SIG-M5 treated with dmso at 0.1 percent for 504 hours (cell line): ENCODE data around the gene SYT9.

Experiments used
- DNase-seq: peaks from one replicate; lab custom pipeline; 2025; ENCODE audit not compliant: unreplicated experiment; lab: John Stamatoyannopoulos, UW

Gene SYT9

DNA sequence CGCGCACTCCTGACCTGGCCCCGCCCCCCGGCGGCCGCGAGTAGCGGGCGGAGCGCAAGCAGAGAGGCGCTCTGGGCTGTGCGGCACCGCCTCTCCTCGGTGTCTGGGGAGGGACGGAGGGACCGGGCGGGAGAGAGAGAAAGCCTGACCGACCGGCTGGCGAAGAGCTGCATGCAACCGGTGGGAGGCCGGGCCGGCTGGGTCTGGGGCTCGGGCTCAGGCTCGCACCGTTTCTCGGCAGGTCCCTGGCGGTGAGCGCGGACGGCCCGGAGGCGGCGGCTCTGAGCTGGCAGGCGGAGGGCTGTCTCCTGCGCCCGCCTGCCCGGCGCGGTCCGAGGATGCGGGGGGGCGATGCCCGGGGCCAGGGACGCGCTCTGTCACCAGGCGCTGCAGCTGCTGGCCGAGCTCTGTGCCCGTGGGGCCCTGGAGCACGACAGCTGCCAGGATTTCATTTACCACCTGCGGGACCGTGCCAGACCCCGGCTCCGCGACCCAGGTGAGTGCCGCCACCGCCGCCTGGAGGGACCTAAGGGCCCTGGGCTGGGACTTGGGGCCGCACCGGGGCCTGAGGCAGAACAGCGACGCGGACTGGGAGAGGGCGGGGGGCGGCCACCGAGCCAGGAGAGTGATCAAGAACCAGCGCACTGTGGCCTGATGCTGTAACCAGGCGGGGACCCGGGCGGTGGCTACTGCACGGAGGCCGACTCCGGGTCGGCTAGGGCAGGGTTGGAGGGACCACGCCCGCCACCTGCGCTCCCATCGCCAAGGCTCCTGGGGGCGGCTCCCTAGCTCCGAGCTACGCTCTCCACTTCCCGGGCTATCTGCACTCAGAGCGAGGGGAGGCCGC is at the start of gene SYT9:
SYT9 (plus strand) TSS at position 69 of the 847 bp plus-strand sequence; CDS start at position 352, 283 bp downstream.
- DNase-seq, result no peak

GRCh38 chr11:7202412-7202811 is 49.3 kb upstream of the SYT9 start:
- DNase-seq, result no peak

DNA sequence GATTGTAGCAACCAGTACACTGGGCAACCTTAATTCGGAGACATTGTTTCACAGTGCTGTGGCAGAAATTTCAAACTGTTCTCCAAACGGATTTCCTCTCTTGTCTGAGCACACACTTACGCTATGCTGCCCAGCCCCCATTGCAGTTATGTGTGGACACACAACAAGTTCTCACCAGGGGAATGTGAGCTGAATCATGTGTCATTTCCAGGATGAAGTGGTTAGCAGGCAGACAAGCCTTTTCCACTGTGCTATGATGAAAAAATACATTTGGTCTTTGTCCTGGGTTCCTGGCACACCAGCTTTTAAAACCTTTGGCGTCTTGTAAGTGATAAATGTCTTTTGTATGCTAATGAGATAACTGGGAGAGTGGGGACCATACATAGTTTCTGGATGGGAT is 46.9 kb upstream of the SYT9 start:
- DNase-seq, result no peak

DNA sequence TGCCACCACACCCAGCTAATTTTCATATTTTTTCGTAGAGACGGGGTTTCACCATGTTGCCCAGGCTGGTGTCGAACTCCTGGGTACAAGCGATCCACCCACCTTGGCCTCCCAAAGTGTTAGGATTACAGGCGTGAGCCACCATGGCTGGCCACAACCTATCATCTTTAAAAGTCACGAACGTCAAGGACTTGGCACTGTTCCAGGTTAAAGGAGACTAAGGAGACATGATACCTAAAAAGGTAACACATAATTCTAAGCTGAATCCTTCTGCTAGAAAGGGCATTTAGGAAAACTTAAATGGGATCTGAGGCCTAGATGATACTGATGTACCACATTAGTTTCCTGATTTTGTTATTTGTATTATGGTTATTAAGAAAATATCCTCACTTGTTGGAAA is 43.3 kb upstream of the SYT9 start:
- DNase-seq, result no peak

DNA sequence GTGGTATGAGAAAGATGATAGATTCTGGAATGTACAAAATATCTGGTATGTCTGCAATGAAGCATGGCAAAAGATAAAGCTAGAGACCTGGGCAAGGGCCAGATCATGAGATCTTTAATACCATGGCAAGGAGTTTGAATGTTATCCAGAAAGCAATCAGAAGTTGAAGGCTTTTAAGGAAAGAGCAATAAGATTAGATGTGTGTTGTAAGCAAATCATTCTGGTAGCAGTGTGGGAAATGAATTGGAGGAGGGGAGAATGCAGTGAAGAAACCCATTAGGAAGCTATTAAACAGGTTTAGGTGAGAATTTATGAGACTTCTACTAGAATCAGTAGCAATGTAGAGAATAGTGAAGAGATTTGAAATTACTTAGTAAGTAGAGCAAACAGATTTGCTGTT is 32.2 kb upstream of the SYT9 start:
- DNase-seq, result no peak

GRCh38 chr11:7220636-7221035 is 31.1 kb upstream of the SYT9 start:
- no peak for DNase-seq

DNA sequence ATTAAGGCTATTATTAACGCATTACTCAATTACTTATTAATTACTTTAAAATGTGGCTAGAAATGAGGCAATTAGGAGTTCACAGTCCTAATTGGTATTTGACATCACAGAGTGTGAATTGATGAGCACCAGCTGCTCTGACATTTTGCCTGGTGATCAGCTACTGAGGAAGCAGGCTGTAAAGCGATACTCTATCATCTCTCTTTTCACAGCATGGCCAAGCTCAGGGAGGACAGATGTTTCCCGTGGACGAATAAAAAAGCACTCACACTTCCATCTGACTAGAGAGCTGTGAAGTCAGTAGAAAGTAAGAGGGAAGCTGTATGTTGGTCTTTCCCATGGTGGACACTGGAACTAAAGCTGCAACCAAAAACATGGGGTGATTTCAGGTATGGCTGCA is 29.1 kb upstream of the SYT9 start:
- DNase-seq, result no peak

GRCh38 chr11:7239877-7240276 is 11.8 kb upstream of the SYT9 start:
- no peak for DNase-seq

DNA sequence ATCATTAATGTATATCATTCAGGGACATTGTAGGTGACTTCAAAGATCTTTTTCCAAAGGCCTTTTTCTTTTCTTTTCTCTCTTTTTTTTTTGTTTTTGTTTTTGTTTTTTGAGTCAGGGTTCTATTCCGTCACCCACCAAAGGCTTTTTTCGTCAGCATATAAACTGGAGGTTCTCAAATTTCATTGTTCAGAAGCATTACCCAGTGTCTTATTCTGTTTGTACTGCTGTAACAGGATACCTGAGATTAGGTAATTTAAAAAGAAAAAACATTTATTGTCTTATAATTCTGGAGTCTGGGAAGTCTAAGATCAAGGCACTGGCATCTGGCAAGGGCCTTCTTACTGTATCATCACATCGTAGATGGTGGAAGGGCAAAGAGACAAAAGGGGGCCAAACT is 6.4 kb upstream of the SYT9 start:
- DNase-seq, result no peak

GRCh38 chr11:7246179-7246578 is 5.5 kb upstream of the SYT9 start:
- DNase-seq, result no peak

GRCh38 chr11:7250166-7250565 is 1.5 kb upstream of the SYT9 start:
- DNase-seq, result no peak

DNA sequence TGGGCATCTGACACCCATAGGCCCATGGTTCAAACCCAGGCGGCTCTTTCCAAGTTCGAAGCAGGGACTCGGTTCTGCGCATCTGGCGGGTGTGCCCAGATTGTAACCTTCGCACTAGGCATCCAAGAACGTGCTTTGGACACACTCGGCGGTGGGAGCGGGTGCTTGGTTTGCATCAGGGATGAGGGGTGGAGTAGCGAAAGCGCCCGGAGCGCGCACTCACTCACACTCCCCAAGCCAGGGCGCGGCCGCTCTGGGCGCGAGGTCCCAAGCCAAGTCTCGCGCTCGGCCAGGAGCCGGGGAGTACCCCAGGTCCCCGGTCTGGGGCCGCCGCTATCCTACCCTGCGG is 243 bp upstream of the SYT9 start:
- DNase-seq, result no peak

DNA sequence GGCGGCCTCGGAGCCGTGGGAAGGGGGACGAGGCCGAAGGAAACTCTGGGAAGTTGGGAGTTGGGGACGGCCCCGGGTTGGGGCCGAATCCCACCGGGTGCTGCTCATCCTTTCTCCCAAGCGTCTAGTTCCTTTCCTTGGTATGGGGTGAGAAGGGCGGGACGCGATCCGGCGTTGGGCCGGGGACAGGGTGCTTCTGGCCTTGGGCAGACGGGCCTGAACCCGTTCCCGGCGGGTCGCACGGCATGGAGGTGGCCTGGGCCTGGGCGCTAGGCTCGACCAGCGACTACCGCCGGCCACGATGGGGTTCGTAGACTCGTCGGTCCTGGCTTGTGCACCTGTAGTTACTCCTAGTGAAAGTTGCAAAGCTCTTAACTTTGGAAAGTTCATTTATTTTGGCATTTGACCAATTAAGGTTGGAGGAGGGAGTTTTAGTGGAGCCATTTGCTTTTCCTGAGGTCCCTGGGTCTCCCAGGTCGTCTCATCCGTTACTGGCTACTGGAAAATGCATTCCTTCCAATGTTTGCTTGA is 1.0 kb downstream of the SYT9 start:
- DNase-seq, result no peak

- no peak for DNase-seq
Measured at GRCh38 chr11:7253800-7254199, 2.1 kb downstream of the SYT9 start.

DNA sequence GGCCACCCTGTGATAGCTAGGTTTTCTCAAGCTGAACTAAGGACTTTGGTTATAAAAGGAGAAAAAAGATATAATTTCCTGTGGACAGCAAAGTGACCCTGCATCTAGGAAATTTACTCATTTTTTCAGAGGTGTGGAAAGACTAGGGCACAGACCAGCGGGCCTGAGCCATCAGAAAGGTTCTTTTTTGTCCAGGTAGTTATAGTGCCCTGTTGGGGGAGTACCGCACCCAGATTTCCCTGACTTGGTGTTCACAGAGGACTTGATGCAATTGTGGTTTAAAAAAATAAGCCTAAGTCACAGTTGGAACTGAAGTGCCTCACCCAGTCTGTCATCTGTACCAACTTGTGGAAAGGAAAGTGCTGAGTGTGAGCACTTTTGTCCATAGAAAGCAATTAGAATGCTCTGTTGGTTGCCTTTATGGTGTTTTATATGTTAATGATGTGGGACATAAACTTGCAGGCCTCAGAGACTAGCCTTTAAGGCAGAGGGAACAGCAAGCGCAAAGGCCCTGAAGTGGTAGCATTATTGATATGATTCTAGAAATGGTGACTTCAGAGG is 3.1 kb downstream of the SYT9 start:
- DNase-seq, result no peak

- no peak for DNase-seq
Measured at GRCh38 chr11:7256943-7257342, 5.2 kb downstream of the SYT9 start.

- DNase-seq, result no peak
Measured at GRCh38 chr11:7257724-7258123, 6.0 kb downstream of the SYT9 start.

GRCh38 chr11:7261578-7261977 is 9.9 kb downstream of the SYT9 start:
- DNase-seq, result no peak

GRCh38 chr11:7262672-7263071 is 11.0 kb downstream of the SYT9 start:
- no peak for DNase-seq

GRCh38 chr11:7263842-7264241 is 12.1 kb downstream of the SYT9 start:
- no peak for DNase-seq

GRCh38 chr11:7268758-7269157 is 17.1 kb downstream of the SYT9 start:
- DNase-seq, result no peak

- no peak for DNase-seq
Measured at GRCh38 chr11:7270233-7270865, 18.6 kb downstream of the SYT9 start.
